Activated naive CD8-positive, alpha-beta T cell treated with anti-CD3 and anti-CD28 coated beads, Interleukin-2, amount 50 U/mL, for 16 hours (primary cell): Measurements from ENCODE around the gene VTI1A.
"Not testable (repeated sequence)": the region's sequence is repeated elsewhere in the genome, so short reads cannot be mapped to it uniquely, and the experiment has no call there.

Experiments used
- DNase-seq: peaks from one replicate; pipeline ENCODE4 v3.0.0-alpha.2; 2020; ENCODE audit warnings: low read depth, low spot score

The VTI1A gene

DNA sequence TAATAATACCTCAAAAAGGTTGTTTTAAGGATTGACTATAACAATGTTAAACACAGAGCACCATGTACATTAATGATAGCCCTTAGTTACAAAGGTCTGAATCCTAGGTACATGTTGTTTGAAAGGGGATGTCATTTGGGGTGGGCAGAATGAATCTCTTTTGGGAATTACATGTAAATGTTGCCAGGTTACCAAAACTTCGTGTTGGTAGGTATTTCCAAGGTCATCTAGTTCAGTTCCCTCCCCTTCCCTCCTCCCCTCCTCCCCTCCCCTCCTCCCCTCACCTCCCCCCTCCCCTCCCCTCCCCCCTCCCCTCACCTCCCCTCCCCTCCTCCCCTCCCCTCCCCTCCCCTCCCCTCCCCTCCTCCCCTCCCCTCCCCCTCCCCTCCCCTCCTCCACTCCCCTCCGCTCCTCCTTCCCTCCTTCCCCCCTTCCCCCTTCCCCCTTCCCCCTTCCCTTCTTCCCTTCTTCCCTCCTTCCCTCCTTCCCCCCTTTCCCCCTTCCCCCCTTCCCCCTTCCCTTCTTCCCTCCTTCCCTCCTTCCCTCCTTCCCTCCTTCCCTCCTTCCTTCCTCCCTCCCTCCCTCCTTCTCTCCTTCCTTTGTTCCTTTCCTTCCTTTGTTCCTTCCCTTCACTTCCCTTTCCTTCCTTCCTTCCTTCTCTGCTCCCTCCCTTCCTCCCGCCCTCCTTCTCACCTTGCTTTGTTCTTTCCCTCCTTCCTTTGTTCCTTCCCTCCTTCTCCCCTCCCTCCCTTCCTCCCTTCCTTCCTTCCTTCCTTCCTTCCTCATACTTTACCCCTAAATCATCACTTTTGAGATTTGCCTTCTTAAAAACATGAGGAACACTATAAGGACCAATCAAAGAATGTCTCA is 8.1 kb downstream of the VTI1A start:
- DNase-seq: no peak

DNA sequence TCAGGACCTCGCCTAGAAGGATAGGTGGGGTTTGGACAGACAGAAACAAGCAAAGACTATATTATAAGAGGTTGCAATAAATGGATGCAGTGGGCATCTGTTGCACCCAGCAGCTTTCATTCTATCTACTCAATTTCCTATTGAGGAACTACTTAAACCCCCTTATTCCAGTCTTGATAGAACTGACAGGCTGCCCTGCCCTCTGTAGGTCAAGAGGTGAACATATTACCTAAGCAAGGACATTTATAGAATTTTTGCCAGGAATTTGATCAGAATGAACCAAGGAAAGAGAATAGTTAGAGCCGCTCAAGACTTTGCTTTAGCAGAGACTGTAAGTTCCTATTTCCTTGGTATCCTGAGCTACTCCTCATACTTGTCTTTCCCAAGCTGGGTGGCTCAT is 9.5 kb downstream of the VTI1A start:
- no peak for DNase-seq

DNA sequence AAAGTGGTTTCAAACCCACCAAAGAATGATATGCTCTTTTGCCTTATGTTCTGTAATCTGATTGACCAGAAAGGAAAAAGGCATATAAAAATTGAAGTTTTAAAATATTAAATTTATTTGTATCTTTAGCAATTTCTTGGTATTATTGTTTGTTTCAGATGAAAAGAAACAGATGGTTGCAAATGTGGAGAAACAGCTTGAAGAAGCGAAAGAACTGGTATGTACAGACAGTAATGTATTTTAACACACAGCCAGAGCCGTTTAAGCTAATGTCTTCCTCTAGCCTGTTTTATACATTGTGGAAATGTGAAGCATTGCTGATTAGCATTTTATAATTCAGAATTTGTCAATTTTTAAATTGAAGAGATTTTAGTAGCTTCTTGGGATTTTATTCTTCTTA is 13.4 kb downstream of the VTI1A start:
- no peak for DNase-seq

DNA sequence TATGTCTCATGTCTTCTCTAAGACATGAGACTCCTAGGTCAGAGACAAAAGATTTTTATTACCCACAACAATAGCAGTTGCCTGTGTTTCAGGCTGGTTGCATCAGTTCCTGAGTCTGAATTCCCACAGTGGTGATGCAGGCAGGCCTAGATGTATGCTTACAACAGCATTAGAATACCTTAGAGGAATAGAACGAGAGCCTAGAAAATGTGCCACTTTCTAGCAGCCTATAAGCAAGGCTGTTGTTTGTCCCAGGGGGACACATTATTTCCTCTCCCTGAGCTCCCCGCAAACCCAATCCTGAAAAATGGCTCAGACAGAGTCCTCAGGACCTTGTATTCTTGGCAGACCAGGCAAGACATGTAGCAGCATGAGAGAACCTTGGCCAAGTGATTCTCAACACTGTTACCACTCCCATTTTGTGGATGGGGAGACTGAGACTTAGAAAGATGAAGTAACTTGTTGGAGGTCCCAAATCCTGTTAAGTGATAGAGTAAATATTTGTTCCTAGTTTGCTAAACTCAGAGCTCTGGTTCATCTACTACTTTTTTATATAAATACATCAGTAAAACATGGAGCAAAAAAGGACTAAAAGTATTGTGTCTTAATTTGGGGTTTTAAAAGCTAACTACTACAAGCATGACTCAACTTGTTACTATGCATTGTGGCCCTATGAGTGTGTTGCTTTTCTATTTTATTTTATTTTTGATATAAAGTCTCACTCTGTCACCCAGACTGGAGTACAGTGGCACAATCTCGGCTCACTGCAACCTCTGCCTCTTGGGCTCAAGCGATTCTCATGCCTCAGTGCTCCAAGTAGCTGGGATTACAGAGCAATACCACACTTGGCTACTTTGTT is 14.2 kb downstream of the VTI1A start:
- DNase-seq: peak; percentile 13

DNA sequence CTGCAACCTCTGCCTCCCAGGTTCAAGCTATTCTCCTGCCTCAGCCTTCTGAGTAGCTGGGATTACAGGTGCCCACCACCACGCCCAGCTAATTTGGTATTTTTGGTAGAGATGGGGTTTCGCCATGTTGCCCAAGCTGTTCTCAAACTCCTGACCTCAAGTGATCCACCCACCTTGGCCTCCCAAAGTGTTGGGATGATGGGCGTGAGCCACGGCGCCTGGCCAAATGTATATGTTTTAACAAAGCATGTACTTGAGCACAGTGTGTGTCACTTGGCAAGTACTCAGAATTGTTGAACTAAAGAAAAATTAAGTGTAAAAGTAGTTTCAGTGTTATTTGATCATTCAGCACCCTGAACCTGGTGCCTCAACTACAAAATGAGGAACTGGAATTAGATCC is 17.1 kb downstream of the VTI1A start:
- not testable (repeated sequence) for DNase-seq

DNA sequence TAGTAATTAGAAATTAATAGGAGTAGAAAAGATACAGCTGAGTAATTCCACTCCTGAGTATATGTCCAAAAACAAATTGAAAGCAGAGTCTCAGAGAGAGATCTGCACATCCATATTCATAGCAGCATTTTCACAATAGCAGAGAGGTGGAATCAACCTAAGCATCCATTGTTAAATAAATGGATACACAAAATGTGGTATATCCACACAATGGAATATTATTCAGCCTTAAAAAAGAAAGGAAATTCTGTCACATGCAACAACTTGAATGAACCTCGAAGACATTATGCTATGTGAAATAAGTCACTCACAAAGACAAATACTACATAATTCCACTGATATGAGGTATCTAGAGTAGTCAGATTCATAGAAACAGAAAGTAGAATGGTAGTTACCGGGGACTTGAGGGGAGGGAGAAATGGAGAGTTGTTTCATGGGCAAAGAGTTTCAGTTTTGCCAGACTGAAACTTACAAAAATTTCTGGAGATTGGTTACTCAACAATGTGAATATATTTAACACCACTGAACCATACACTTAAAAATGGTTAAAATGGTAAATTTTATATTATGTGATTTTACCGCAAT is 18.4 kb downstream of the VTI1A start:
- DNase-seq: no peak

DNA sequence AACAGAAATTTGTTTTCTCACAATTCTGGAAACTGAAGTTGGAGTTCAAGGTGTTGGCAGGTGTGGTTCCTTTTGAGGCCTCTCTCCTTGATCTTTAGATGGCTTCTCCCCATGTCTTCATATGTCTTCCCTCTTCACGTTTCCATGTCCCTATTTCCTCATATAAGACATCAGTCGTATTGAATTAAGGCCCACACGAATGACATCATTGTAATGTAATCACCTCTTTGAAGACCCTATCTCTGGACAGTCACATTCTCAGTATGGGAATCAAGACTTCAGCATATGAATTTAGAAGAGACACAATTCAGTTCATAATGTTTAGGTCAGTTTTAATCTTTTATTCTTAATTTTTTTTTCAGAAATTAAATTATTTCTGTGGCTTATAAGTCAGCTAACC is 19.8 kb downstream of the VTI1A start:
- DNase-seq: no peak

DNA sequence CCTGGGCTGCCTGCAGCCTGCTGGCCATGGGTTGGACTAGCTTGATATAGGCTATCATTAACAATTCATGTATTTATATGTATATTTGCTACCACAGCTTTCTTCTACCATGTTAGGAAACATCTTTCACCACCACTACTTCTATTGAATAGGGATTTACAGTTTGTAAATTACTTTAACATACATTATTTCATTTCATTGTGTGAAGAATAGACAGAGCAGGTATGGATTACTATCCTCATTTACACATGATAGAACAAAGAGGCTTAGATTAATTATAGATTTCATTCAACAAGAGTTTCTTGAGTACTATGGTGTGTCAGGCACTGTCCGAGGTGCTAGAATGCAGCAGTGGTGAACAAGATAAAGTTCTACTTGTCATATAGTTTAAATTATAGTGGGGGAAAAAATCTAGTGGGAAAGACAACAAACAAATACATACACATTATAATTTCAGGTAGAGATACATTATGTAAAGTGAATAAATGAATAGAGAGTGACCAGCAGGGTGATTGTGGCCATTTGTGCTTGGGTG is 20.6 kb downstream of the VTI1A start:
- DNase-seq: no peak

DNA sequence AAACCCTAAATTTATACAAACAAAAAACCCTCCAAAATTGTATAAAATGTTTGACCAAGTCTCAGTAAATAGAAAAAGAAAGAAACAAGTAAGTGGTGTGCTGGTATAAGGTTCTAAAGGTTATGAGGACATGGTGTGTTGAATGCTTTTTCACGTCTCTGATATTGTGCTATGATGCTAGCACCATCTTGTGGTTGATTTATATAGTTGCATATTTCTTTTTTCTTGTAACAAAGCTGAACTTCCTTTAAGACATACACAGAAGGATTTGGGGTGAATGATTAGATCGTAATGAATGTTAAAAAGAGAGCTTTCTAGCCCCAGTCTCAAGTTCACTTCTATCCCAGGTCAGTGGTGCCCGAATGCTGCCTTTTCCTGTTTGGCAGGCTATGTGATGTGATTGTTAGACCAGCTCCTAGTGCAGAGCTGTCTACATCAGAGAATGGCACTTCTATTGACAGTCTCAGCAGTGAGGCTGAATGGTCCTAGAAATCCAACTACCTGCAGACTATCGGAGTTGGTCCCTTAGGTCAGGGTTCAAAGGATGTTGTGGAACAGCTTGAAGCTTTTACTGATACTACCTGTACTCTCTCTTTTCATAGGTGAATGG is 25.0 kb downstream of the VTI1A start:
- DNase-seq: no peak

DNA sequence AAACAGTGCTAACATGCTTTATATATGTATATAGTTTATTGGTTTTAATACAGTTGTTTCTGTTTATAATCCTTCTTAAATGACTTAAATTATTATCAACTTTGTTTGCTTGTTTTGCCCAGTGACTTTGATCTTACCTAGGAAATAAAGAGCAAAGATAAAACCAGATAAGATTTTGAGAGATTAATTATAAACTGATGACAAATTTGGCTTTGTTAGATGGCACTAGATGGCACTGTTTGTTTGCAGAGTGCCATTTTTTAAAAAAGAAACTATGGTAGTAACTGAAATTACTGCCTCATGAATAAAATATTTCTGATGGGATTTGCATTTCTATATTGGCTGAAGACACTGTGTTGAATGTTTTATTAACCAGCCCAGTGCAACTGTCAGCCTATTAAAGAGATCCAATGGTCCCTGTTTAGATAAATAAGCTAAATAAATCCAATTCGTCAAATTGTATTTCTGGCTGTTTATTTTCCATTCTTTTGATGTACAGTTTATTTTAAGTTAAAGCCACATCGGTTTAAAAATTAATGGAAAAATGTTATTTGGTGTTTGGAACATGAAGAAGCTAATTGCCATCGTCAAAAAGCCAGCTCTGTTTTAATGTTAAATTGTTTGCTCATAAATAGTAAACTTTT is 28.7 kb downstream of the VTI1A start:
- no peak for DNase-seq

DNA sequence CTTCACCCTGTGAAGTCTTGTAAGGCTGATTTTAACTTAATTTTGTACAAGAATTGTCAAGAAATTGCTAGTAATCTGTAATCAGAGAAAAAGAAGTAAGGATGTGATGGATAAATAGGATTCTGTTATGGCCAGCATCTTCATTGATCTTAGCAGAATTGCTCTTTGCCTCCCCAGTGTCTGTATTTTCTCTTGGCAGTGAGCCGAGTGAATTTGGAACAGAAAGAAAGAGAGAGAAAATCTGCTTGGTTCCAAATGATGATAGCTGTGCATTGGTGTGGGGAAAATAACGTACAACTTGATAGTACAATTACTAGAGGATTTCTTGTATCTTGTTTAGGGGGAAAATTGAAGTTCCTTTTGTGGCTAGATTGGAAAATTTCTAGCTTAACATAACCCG is 34.6 kb downstream of the VTI1A start:
- DNase-seq: no peak

DNA sequence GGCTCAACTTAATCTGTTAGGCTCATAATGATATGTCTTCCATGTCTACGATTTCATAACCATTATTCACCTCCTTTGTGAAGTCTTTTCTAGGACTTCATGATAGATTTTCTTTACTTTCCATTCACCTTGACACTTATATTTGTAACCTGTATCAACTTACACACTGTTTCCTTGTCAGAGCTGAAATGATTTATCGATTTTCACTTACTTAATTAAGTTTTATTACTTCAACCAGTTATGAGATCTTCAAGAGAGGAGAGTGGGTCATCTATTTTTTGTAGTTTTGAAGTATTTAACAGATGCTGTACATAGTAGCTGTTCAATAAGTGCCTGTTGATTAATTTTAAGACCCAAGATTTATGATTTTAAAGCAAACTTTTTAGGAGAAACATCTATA is 37.4 kb downstream of the VTI1A start:
- DNase-seq: no peak

DNA sequence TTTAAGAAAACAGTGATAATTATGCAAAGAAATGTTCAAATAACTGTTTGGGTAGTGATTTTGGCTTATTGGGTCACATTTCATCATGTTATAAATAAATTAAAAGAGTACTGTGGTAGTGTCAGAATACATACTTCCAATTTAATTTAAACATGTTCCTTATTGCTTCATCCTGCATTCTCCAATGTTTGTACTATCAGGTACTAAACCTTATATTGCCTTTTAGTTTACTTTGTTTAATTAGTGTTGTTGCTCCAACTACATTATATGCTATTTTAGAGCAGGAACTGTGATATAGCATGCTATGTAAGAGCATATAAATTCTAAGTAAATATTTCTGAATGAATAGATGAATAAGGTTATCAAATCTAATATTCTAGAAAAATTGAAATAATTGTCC is 40.9 kb downstream of the VTI1A start:
- no peak for DNase-seq

DNA sequence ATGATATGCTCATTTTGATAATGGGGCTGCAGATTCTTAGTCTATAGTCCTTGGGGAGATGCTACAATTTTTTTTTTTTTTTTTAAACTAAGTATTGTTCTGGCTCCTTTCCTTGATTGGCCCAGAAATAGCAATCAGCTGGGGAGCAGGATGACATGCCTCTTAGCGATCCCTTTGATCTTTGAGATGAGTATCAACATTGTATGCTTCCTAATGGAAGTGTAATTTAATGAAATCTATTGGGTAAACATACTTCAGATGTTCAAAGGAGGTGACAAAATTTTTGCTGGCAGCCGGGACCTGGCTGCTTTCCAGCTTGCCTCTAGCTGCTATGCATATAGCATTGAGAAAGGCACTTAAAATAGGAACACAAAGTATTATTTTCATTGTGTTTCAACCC is 43.5 kb downstream of the VTI1A start:
- no peak for DNase-seq

DNA sequence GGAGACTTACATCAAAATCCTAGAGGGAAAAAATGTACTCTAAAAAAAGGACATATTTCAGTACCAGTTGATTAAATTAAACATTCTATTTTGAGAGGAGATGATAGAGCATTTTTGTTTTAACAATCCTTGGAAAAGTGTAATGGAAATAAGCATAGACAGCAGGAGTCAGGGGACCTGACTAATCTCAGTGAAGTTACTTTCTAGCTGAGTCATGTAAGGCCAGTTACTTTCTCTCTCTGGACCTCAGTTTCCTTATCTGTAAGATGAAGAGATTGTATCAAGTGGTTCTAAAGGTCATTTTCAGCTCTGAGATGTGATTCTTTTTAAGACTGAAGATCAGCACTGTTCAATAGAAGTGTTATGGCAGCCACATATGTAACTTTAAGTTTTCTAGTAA is 44.1 kb downstream of the VTI1A start:
- DNase-seq: no peak

DNA sequence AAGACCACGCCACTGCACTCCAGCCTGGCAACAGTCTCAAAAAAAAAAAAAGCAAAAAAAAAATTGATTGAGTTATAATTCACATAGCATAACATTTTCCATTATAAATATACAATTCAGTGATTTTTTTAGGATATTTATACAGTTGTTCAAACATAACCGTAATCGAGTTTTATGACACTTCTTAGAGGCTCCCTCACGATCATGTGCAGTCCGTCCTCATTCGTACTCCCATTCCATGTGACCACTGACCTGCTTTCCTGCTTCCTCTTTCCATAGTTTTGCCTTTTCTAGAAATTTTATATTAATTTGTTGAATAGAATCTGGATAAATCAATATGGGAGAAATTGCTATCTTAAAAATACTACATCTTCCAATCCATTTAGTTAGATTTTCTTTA is 45.7 kb downstream of the VTI1A start:
- DNase-seq: no peak

DNA sequence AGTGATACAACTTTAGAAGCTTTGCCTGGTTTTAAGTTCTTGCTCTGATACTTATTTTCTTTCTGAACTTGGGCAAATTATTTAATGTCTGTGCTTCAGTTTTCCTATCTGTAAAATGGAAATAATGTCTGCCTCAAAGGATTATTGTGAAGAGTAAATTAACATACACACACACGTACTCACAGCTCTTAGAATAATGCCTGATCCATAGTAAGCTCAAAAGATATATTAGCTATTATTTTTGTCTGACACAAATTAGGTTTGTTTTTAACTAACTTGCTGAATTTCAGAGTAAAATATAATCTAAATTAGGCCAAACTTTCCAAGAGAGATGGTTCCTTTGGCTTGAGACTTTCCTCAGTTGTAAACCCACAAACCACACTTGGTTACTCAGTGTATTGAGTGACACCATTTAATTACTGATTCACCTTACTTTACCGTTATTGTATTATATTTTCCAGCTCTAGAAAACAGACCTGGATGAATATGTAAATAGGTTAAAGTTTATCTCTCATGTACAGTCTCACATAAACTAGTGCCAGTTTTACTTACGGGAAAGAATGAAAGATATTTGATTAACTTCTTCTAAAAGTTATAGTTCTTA is 50.4 kb downstream of the VTI1A start:
- no peak for DNase-seq

DNA sequence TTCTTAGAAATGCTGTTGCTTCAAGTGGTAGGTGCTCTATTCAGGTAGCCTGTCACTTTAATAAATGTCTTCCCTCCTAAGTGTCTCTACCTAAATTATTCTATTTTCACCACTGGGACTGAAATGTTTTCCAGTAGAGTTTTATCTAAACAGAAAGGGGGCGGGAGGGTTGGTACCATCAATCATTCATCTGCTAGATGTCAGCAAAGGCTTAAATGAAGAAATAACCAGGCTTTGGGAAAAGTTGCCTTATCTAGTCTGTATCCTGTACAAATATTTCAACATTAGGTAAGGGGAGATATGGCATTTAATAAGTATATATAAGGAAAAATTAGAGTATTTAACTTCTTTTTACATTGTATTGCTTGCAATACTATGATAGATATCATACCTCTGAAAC is 51.8 kb downstream of the VTI1A start:
- no peak for DNase-seq

DNA sequence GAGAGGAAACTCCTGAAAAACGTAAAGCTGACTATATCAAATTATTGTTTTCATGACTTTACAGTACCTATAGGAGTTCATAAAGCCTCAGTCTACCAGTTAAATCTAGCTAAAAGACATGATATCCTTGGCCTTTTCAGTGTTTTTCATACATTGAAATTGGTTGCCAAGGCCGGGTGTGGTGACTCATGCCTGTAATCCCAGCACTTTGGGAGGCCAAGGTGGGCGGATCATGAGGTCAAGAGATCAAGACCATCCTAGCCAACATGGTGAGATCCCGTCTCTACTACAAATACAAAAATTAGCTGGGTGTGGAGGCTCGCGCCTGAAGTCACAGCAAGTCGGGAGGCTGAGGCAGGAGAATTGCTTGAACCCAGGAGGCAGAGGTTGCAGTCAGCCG is 53.0 kb downstream of the VTI1A start:
- DNase-seq: not testable (repeated sequence)

DNA sequence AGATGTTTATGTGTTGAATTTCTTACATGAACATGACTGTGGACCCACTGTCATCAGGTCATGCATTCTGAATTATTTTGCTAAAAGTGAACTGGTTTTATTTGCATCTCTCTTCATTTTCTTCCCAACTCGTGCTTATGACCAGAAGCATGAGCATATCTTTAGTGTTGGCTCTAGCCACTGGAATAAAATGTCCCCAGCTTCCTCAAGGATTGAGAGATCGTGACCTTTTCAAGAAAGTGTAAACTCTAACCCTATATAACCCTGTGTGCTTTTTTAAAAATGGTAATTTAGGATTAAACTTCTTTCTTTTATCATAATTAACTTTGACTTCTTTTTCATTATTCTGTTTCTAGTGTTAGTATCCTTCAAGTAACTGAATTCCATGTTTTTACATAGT is 55.5 kb downstream of the VTI1A start:
- no peak for DNase-seq

DNA sequence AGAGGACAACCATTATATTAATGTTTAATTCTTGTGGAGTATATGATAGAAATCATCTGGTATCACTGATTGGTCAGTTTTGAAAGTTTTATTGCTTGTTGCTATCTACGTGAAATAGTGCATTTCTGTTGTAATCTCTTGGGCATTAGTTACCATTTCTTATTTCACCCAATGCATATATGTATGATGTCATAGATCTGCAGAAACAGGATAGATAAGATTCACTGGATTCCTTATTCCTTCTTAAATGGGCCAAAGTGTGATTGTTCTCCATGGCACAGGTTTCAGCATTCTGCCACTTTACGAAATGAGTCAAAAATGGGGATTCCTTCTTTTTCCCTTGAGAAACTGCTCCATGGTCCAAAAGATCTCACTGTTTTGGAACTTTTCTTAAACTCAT is 56.6 kb downstream of the VTI1A start:
- DNase-seq: no peak
